Stimulated activated CD8-positive, alpha-beta memory T cell treated with anti-CD3 and anti-CD28 coated beads, Interleukin-15, amount 100 ng/mL, for 4 hours (primary cell): ENCODE results near the gene CD99.
"Not testable (repeated sequence)": the region's sequence is repeated elsewhere in the genome, so short reads cannot be mapped to it uniquely, and the experiment has no call there.

ENCODE experiments used
- DNase-seq, 2 donors: peaks; one replicate each; pipeline ENCODE4 v3.0.0-alpha.2; 2020; ENCODE audit warnings: low read depth in 2 of 2

CD99 gene

GRCh38 chrX:2675657-2676200 lies 15.4 kb upstream of the CD99 start:
- not testable (repeated sequence) for DNase-seq

GRCh38 chrX:2676794-2677675 lies 14.1 kb upstream of the CD99 start:
- DNase-seq, result no peak

GRCh38 chrX:2677764-2678163 lies 13.3 kb upstream of the CD99 start:
- DNase-seq, result no peak

GRCh38 chrX:2678583-2678982 lies 12.5 kb upstream of the CD99 start:
- DNase-seq, result no peak

GRCh38 chrX:2679534-2680485 lies 11.3 kb upstream of the CD99 start:
- no peak for DNase-seq

GRCh38 chrX:2680486-2681348 lies 10.4 kb upstream of the CD99 start:
- no peak for DNase-seq

- no peak for DNase-seq
These were observed 8.4 kb upstream of the CD99 start for GRCh38 chrX:2682565-2683177.

GRCh38 chrX:2684256-2684655 lies 6.8 kb upstream of the CD99 start:
- DNase-seq, result no peak

GRCh38 chrX:2685886-2686285 lies 5.2 kb upstream of the CD99 start:
- DNase-seq, result no peak

- DNase-seq, result no peak
These were observed 1.1 kb upstream of the CD99 start for GRCh38 chrX:2689773-2690666.

GRCh38 chrX:2691543-2692220 lies 587 bp downstream of the CD99 start:
- DNase-seq, result no peak

- DNase-seq, result no peak
These were observed 1.4 kb downstream of the CD99 start for GRCh38 chrX:2692221-2693112.

GRCh38 chrX:2693113-2694002 lies 2.3 kb downstream of the CD99 start:
- DNase-seq, result no peak

GRCh38 chrX:2694914-2695267 lies 3.8 kb downstream of the CD99 start:
- DNase-seq, result no peak

GRCh38 chrX:2696698-2697215 lies 5.7 kb downstream of the CD99 start:
- peak; percentile 31 to 50 for DNase-seq

GRCh38 chrX:2697306-2697705 lies 6.2 kb downstream of the CD99 start:
- DNase-seq, result no peak

GRCh38 chrX:2697741-2698299 lies 6.7 kb downstream of the CD99 start:
- DNase-seq, result no peak
